Lower leg skin (tissue), 3 donors: ENCODE measurements around the gene SAMD13.

ENCODE experiments used
- CTCF ChIP-seq, 3 donors: fragments of 450-650 bp; IDR thresholded peaks; one replicate each; pipeline ENCODE4 v1.5.1; 2016; ENCODE audit warnings: antibody characterized with exemption in 3 of 3, mild to moderate bottlenecking in 3 of 3, moderate library complexity in 2 of 3
- POLR2A ChIP-seq, 2 donors: fragments of 450-650 bp; IDR thresholded peaks; one replicate each; pipeline ENCODE4 v1.6.1; 2016 to 2017; ENCODE audit warnings: antibody characterized with exemption in 2 of 2, mild to moderate bottlenecking in 1 of 2, moderate library complexity in 1 of 2

DNA sequence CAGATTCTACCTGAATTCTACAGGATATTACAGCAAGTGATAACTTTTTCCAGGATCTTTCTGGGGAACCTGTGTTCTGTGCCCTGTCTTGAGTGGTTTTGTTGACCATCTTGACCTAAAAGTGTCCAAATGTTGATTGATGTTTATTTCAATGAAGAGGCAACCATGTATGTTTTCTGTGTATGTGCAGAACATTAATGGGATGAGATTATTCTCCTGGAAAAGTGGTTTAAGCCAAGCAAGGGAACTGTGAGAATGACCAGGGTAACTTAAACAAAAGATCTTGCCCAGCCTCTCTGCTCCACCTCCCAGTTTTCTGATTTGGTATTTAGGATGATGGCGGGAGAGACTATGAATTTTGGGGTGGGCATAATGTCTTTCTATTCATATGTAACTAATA, 1.0 kb upstream of the SAMD13 start:
- TF ChIP-seq CTCF (IDR thresholded peaks at IDR 0.05), result no peak
- no peak for TF ChIP-seq POLR2A (IDR thresholded peaks at IDR 0.05)
